ENCODE measurements around the gene AUTS2.

Gene AUTS2

GRCh38 chr7:70114806-70115205, 516.5 kb downstream of the AUTS2 start:
- Histone ChIP-seq H3K36me3 (ENCODE audit: insufficient read depth, low read length) (peaks cover 8% of the 10 kb centered on the region; the same call in 1 of the 2 replicates), H3K9me2 (replicated peaks; ENCODE audit: low read depth, low read length) (no peaks in the 10 kb centered on the region), H3K9ac (ENCODE audit: low read depth, low read length, poor library complexity, severe bottlenecking) (no peak overlapping the region), H3K4me1 (ENCODE audit: insufficient read depth, low read length, poor library complexity, severe bottlenecking) (no peaks in the 10 kb centered on the region), H4K20me1 (ENCODE audit: insufficient read depth, low read length, poor library complexity, severe bottlenecking) (peaks cover 11% of the 10 kb centered on the region), H3K79me2 (ENCODE audit: insufficient read depth, low read length) (no peaks in the 10 kb centered on the region), H2AFZ (ENCODE audit: low read length) (no peak overlapping the region), H3K27me3 (ENCODE audit: insufficient read depth, low read length, poor library complexity, severe bottlenecking) (no peaks in the 10 kb centered on the region), H3K4me2 (ENCODE audit: low read depth, low read length, poor library complexity, severe bottlenecking) (no peak overlapping the region), H3K4me3 (ENCODE audit: low read length, poor library complexity, severe bottlenecking) (no peak overlapping the region), H3F3A (ENCODE audit: low read depth) (no peaks in the 10 kb centered on the region), H3K9me3 (ENCODE audit: insufficient read depth, low read depth, low read length) (no peaks in the 10 kb centered on the region)
- TF ChIP-seq CTCF (conservative IDR thresholded peaks at IDR 0.05; ENCODE audit: low read length): no peak
- no peak for TF ChIP-seq EZH2phosphoT487 (IDR thresholded peaks at IDR 0.05; ENCODE audit: borderline replicate concordance)

- peaks cover 20% of the 10 kb centered on the region; the same call in 1 of the 2 replicates for H3K36me3 ChIP-seq (ENCODE audit: insufficient read depth, low read length)
- H3K4me1 ChIP-seq (ENCODE audit: insufficient read depth, low read length, poor library complexity, severe bottlenecking): no peaks in the 10 kb centered on the region
- no peak overlapping the region for H3K4me2 ChIP-seq (ENCODE audit: low read depth, low read length, poor library complexity, severe bottlenecking)
- H3K9me2 ChIP-seq (replicated peaks; ENCODE audit: low read depth, low read length): no peaks in the 10 kb centered on the region
- peaks cover 11% of the 10 kb centered on the region for H4K20me1 ChIP-seq (ENCODE audit: insufficient read depth, low read length, poor library complexity, severe bottlenecking)
- H3K79me2 ChIP-seq (ENCODE audit: insufficient read depth, low read length): no peaks in the 10 kb centered on the region
- no peak overlapping the region for H3K4me3 ChIP-seq (ENCODE audit: low read length, poor library complexity, severe bottlenecking)
- TF ChIP-seq EZH2phosphoT487 (IDR thresholded peaks at IDR 0.05; ENCODE audit: borderline replicate concordance) (no peak), CTCF (conservative IDR thresholded peaks at IDR 0.05; ENCODE audit: low read length) (no peak)
- H3K27me3 ChIP-seq (ENCODE audit: insufficient read depth, low read length, poor library complexity, severe bottlenecking): no peaks in the 10 kb centered on the region
- no peak overlapping the region for H2AFZ ChIP-seq (ENCODE audit: low read length)
- peaks cover 2% of the 10 kb centered on the region; the same call in 1 of the 2 replicates for H3K9me3 ChIP-seq (ENCODE audit: insufficient read depth, low read depth, low read length)
- no peak overlapping the region for H3K9ac ChIP-seq (ENCODE audit: low read depth, low read length, poor library complexity, severe bottlenecking)
- H3F3A ChIP-seq (ENCODE audit: low read depth): no peaks in the 10 kb centered on the region
These were observed 518.0 kb downstream of the AUTS2 start for GRCh38 chr7:70116244-70116643.

GRCh38 chr7:70116867-70117266, 518.6 kb downstream of the AUTS2 start:
- no peaks in the 10 kb centered on the region for H3F3A ChIP-seq (ENCODE audit: low read depth)
- no peaks in the 10 kb centered on the region for H3K79me2 ChIP-seq (ENCODE audit: insufficient read depth, low read length)
- H3K4me1 ChIP-seq (ENCODE audit: insufficient read depth, low read length, poor library complexity, severe bottlenecking): no peaks in the 10 kb centered on the region
- H4K20me1 ChIP-seq (ENCODE audit: insufficient read depth, low read length, poor library complexity, severe bottlenecking): peaks cover 10% of the 10 kb centered on the region
- TF ChIP-seq EZH2phosphoT487 (IDR thresholded peaks at IDR 0.05; ENCODE audit: borderline replicate concordance) (no peak), CTCF (conservative IDR thresholded peaks at IDR 0.05; ENCODE audit: low read length) (no peak)
- H3K4me2 ChIP-seq (ENCODE audit: low read depth, low read length, poor library complexity, severe bottlenecking): no peak overlapping the region
- no peaks in the 10 kb centered on the region for H3K27me3 ChIP-seq (ENCODE audit: insufficient read depth, low read length, poor library complexity, severe bottlenecking)
- peaks cover 25% of the 10 kb centered on the region; the same call in 1 of the 2 replicates for H3K36me3 ChIP-seq (ENCODE audit: insufficient read depth, low read length)
- no peak overlapping the region for H2AFZ ChIP-seq (ENCODE audit: low read length)
- H3K4me3 ChIP-seq (ENCODE audit: low read length, poor library complexity, severe bottlenecking): no peak overlapping the region
- no peaks in the 10 kb centered on the region for H3K9me2 ChIP-seq (replicated peaks; ENCODE audit: low read depth, low read length)
- H3K9me3 ChIP-seq (ENCODE audit: insufficient read depth, low read depth, low read length): peaks cover 7% of the 10 kb centered on the region
- no peak overlapping the region for H3K9ac ChIP-seq (ENCODE audit: low read depth, low read length, poor library complexity, severe bottlenecking)
